OCI-LY1 (cell line): ENCODE measurements around the gene NKD1.

ENCODE experiments used
- H2AFZ ChIP-seq: fragments of 200-600 bp; sonication (generic), shearing (Covaris generic); 2 replicates; pipeline ENCODE4 v1.6.0; 2014; ENCODE audit warnings: antibody characterized with exemption, mild to moderate bottlenecking, low read length
- H3F3A ChIP-seq: fragments of 200-600 bp; sonication (generic), shearing (Covaris generic); 2 replicates; pipeline ENCODE4 v1.6.0; 2014; ENCODE audit warnings: mild to moderate bottlenecking, antibody characterized with exemption, low read length, moderate library complexity; ENCODE audit not compliant: insufficient read depth
- H3K27ac ChIP-seq: fragments of 200-600 bp; sonication (generic); 2 replicates; pipeline ENCODE4 v1.5.1; 2014; ENCODE audit warnings: low read length, mixed run types, mild to moderate bottlenecking, low read depth; ENCODE audit not compliant: poor library complexity, severe bottlenecking
- H3K27me3 ChIP-seq: fragments of 200-600 bp; sonication (generic); 2 replicates; pipeline ENCODE4 v1.6.0; 2014; ENCODE audit warnings: antibody characterized with exemption, mild to moderate bottlenecking, low read length, moderate library complexity; ENCODE audit not compliant: insufficient read depth
- H3K36me3 ChIP-seq: fragments of 200-600 bp; sonication (generic); 2 replicates; pipeline ENCODE4 v1.6.1; 2014; ENCODE audit warnings: mild to moderate bottlenecking, antibody characterized with exemption, low read length, moderate library complexity, mixed read lengths; ENCODE audit not compliant: insufficient read depth
- H3K4me1 ChIP-seq: fragments of 200-600 bp; sonication (generic); 2 replicates; pipeline ENCODE4 v1.5.1; 2014; ENCODE audit warnings: mild to moderate bottlenecking, low read length, moderate library complexity; ENCODE audit not compliant: insufficient read depth, severe bottlenecking
- H3K4me2 ChIP-seq: fragments of 200-600 bp; sonication (generic), shearing (Covaris generic); 2 replicates; pipeline ENCODE4 v1.6.1; 2014; ENCODE audit warnings: low read length
- H3K4me3 ChIP-seq: fragments of 200-600 bp; sonication (generic); 2 replicates; pipeline ENCODE4 v1.5.1; 2014; ENCODE audit warnings: low read length, low read depth, mild to moderate bottlenecking, mixed read lengths; ENCODE audit not compliant: poor library complexity, severe bottlenecking
- H3K79me2 ChIP-seq: fragments of 200-600 bp; shearing (Covaris generic); 2 replicates; pipeline ENCODE4 v1.6.1; 2016; ENCODE audit warnings: mixed run types, low read length, mixed read lengths; ENCODE audit not compliant: insufficient read depth
- H3K9ac ChIP-seq: fragments of 200-600 bp; sonication (generic), shearing (Covaris generic); 2 replicates; pipeline ENCODE4 v1.6.1; 2014; ENCODE audit warnings: mild to moderate bottlenecking, low read length, mixed read lengths
- H3K9me2 ChIP-seq: fragments of 200-600 bp; sonication (generic), shearing (Covaris generic); 2 replicates; pipeline ENCODE4 v1.6.1; 2014; ENCODE audit warnings: low read depth, mild to moderate bottlenecking, low read length, mixed read lengths
- H3K9me3 ChIP-seq: fragments of 200-600 bp; shearing (Covaris generic); 2 replicates; pipeline ENCODE4 v1.6.1; 2014; ENCODE audit warnings: low read length, mixed read lengths
- H4K20me1 ChIP-seq: fragments of 200-600 bp; sonication (generic), shearing (Covaris generic); 2 replicates; pipeline ENCODE4 v1.6.0; 2016; ENCODE audit warnings: mild to moderate bottlenecking, low read length; ENCODE audit not compliant: insufficient read depth
- EZH2 ChIP-seq: fragments of 200-600 bp; sonication (generic), shearing (Covaris generic); IDR thresholded peaks from 2 replicates; pipeline ENCODE4 v1.8.0; 2017; ENCODE audit warnings: borderline replicate concordance, mixed run types, mild to moderate bottlenecking, antibody characterized with exemption, low read length, moderate library complexity, mixed read lengths
- TF ChIP-seq, protein P1 (sequence below): fragments of 200-600 bp; sonication (generic), shearing (Covaris generic); IDR thresholded peaks from 2 replicates; pipeline ENCODE4 v1.5.1; 2017; ENCODE audit warnings: mild to moderate bottlenecking, antibody characterized with exemption, low read length, moderate library complexity, mixed read lengths

NKD1 gene

DNA sequence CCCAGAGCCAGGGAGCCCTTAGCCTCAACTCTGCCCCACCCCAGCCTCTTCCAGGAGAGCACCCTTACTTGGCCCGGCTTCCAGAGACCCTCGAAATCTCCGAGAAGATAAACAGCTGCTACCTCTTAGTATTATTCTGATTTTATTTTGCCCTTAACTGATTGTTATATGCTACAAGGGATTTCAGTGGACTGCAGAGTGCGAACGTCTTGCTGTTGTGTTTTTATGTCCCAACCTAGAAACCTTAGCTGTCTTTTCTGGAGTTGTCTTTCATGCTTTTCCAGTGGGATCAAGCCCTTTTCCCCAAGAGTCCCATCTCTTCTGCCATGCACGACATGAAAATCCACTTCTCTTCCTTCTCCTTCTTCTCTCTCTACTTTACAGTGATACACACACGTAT is 85.9 kb downstream of the NKD1 start:
- no peaks in the 10 kb centered on the region for H3K36me3 ChIP-seq
- no peaks in the 10 kb centered on the region for H3K79me2 ChIP-seq
- H3F3A ChIP-seq = no peaks in the 10 kb centered on the region
- H2AFZ ChIP-seq = no peak overlapping the region
- no peaks in the 10 kb centered on the region for H3K9me2 ChIP-seq
- no peak overlapping the region for H3K4me3 ChIP-seq
- H3K27ac ChIP-seq = no peak overlapping the region
- no peaks in the 10 kb centered on the region for H3K4me1 ChIP-seq
- H3K4me2 ChIP-seq = no peak overlapping the region
- TF ChIP-seq, protein P1, sequence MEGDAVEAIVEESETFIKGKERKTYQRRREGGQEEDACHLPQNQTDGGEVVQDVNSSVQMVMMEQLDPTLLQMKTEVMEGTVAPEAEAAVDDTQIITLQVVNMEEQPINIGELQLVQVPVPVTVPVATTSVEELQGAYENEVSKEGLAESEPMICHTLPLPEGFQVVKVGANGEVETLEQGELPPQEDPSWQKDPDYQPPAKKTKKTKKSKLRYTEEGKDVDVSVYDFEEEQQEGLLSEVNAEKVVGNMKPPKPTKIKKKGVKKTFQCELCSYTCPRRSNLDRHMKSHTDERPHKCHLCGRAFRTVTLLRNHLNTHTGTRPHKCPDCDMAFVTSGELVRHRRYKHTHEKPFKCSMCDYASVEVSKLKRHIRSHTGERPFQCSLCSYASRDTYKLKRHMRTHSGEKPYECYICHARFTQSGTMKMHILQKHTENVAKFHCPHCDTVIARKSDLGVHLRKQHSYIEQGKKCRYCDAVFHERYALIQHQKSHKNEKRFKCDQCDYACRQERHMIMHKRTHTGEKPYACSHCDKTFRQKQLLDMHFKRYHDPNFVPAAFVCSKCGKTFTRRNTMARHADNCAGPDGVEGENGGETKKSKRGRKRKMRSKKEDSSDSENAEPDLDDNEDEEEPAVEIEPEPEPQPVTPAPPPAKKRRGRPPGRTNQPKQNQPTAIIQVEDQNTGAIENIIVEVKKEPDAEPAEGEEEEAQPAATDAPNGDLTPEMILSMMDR = no peak
- TF ChIP-seq EZH2 = no peak
- no peaks in the 10 kb centered on the region for H3K9me3 ChIP-seq
- H3K9ac ChIP-seq = no peak overlapping the region
- H3K27me3 ChIP-seq = peaks cover 3% of the 10 kb centered on the region; the same call in 1 of the 2 replicates
- H4K20me1 ChIP-seq = no peaks in the 10 kb centered on the region

DNA sequence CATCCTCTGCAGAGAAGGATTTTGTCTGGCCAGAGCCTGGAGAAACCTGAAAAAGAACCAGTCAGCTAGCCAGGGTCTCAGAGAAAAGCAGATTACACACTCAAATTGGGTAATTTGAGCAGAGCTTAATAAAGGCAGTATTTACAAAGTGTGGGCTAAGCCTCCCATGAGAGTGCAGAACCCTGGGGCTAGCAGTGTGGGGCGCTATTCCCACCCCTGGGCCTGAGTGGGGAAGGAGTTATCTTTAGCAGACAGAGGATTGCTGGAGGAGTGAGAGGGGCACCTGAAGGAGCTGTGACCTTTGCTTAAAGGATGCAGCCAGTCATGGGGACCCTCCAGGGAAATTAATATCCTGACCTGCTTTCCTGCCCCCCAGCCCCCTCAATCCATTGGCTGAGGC is 86.8 kb downstream of the NKD1 start:
- no peak overlapping the region for H3K27ac ChIP-seq
- no peaks in the 10 kb centered on the region for H3K4me1 ChIP-seq
- no peaks in the 10 kb centered on the region for H3K36me3 ChIP-seq
- no peak overlapping the region for H3K4me3 ChIP-seq
- no peaks in the 10 kb centered on the region for H3K9me2 ChIP-seq
- no peaks in the 10 kb centered on the region for H3K79me2 ChIP-seq
- TF ChIP-seq, protein P1 = no peak
- no peak for TF ChIP-seq EZH2
- no peaks in the 10 kb centered on the region for H4K20me1 ChIP-seq
- no peak overlapping the region for H3K9ac ChIP-seq
- no peak overlapping the region for H2AFZ ChIP-seq
- H3K27me3 ChIP-seq = peaks cover 3% of the 10 kb centered on the region; the same call in 1 of the 2 replicates
- H3F3A ChIP-seq = no peaks in the 10 kb centered on the region
- H3K9me3 ChIP-seq = no peaks in the 10 kb centered on the region
- no peak overlapping the region for H3K4me2 ChIP-seq

DNA sequence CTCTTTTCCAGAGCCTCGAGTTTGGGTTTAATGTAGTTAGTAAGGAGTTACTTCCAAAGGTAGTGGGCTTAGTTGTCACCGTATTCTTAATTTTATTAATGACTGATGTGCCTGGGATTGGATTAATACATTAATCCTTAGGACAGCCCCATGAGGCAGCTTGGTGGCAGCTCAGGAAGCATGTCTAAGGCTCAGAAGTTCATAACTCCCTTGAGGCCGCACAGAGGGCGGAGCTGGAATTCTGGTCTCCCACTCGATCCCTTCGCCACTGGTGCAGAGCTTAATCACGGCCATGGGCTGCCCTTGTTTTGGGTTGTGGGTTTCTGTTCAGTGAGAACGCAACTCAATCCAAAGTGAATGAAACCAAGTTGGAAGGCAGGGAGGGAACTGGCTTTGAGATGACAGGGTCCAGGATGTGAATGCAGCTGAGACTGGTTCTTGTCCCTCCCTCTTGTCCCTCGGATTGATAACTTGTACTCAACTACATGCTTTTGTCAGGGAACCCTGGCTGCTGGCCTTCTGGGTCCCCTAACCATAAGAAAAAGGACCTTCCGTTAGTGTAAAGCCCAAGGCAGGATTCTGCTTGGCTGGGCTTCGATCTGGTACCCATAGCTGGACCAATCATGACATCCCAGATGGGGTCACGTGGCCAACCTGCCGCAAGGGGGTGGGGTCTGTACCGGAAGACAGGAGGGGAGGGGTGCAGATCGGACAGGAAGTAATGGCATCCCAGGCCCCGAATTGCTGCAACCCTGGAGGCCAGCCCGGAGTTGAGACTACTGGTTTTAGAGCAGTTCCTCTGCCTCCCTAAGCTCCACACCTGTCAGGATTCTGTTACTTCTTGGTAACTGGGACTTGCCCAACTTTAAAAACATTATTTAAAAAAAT is 87.6 kb downstream of the NKD1 start:
- H3K4me1 ChIP-seq = no peaks in the 10 kb centered on the region
- no peak overlapping the region for H3K4me3 ChIP-seq
- no peak for TF ChIP-seq EZH2
- TF ChIP-seq, protein P1 = no peak
- H3K27ac ChIP-seq = no peak overlapping the region
- no peak overlapping the region; the same call in 1 of the 2 replicates for H2AFZ ChIP-seq
- no peaks in the 10 kb centered on the region for H3F3A ChIP-seq
- H3K27me3 ChIP-seq = peaks cover 3% of the 10 kb centered on the region; the same call in 1 of the 2 replicates
- no peak overlapping the region for H3K9ac ChIP-seq
- no peaks in the 10 kb centered on the region for H3K9me2 ChIP-seq
- H3K9me3 ChIP-seq = no peaks in the 10 kb centered on the region
- H4K20me1 ChIP-seq = no peaks in the 10 kb centered on the region
- H3K36me3 ChIP-seq = no peaks in the 10 kb centered on the region
- H3K4me2 ChIP-seq = no peak overlapping the region
- no peaks in the 10 kb centered on the region for H3K79me2 ChIP-seq
